Smooth muscle cell (in vitro differentiated cells): ENCODE measurements around the gene RNPEPL1. TPM values are rescaled to one million over a fixed set of nuclear protein-coding genes. Genes with fewer than 3 reads are reported as not detected.

Experiments
- DNase-seq: peaks from one replicate; lab custom pipeline; 2025; ENCODE audit not compliant: unreplicated experiment; lab: John Stamatoyannopoulos, UW
- H2AFZ ChIP-seq: fragments of 200-600 bp; sonication (generic); 2 replicates; pipeline ENCODE4 v1.6.0; 2016; ENCODE audit warnings: antibody characterized with exemption, low read depth, mild to moderate bottlenecking
- H3F3A ChIP-seq: fragments of 200-600 bp; sonication (generic); 2 replicates; pipeline ENCODE4 v1.6.0; 2017; ENCODE audit warnings: antibody characterized with exemption, low read depth
- H3K27ac ChIP-seq: fragments of 200-600 bp; sonication (generic); 2 replicates; pipeline ENCODE4 v1.5.1; 2016; ENCODE audit warnings: low read depth, mild to moderate bottlenecking
- H3K27me3 ChIP-seq: fragments of 200-600 bp; sonication (generic); 2 replicates; pipeline ENCODE4 v1.6.1; 2016; ENCODE audit warnings: low read depth, mild to moderate bottlenecking
- H3K36me3 ChIP-seq: fragments of 200-600 bp; sonication (generic); 2 replicates; pipeline ENCODE4 v1.5.1; 2016; ENCODE audit warnings: low read depth
- H3K4me1 ChIP-seq: fragments of 200-600 bp; sonication (generic); 2 replicates; pipeline ENCODE4 v1.5.1; 2016; ENCODE audit warnings: low read depth
- H3K4me2 ChIP-seq: fragments of 200-600 bp; sonication (generic); 2 replicates; pipeline ENCODE4 v1.6.0; 2016; ENCODE audit warnings: mild to moderate bottlenecking
- H3K4me3 ChIP-seq: fragments of 200-600 bp; sonication (generic); 2 replicates; pipeline ENCODE4 v1.5.1; 2016; ENCODE audit warnings: mild to moderate bottlenecking
- H3K79me2 ChIP-seq: fragments of 200-600 bp; sonication (generic); 2 replicates; pipeline ENCODE4 v1.6.0; 2016; ENCODE audit warnings: low read depth, mild to moderate bottlenecking
- H3K9ac ChIP-seq: fragments of 200-600 bp; sonication (generic); 2 replicates; pipeline ENCODE4 v1.6.0; 2016; ENCODE audit warnings: low read depth
- H3K9me3 ChIP-seq: fragments of 200-600 bp; sonication (generic); replicated peaks from 2 replicates; pipeline ENCODE4 v1.5.1; 2016; ENCODE audit warnings: low read depth
- H4K20me1 ChIP-seq: fragments of 200-600 bp; sonication (generic); 2 replicates; pipeline ENCODE4 v1.6.0; 2016; ENCODE audit warnings: low read depth
- CTCF ChIP-seq: fragments of 200-600 bp; sonication (generic); IDR thresholded peaks from 2 replicates; pipeline ENCODE4 v1.5.1; 2017; ENCODE audit warnings: borderline replicate concordance, mild to moderate bottlenecking, antibody characterized with exemption; ENCODE audit not compliant: insufficient read depth, poor library complexity, severe bottlenecking
- WGBS: methylation state at CpG from one replicate; pipeline ENCODE4 v1.1.7; 2016; ENCODE audit warnings: low lambda C conversion rate; 5-methylcytosine and 5-hydroxymethylcytosine counted together
- polyA plus RNA-seq: library from polyadenylated mRNA; unstranded; fragments of >200 nt; fragmentation: Nextera tagmentation; extraction: Ambion mirVana; gene quantifications from 2 replicates; pipeline ENCODE4 v1.2.1, GENCODE V29; 2016
- total RNA-seq: library from RNA; depleted of rRNA; stranded (reverse); fragments of >200 nt; gene quantifications from 2 replicates; pipeline ENCODE4 v1.2.3, GENCODE V29; 2014

The RNPEPL1 gene
- total and polyA plus RNA-seq, 2 experiments from 2014 or later = 15.3 to 40.9 TPM

- H3K79me2 ChIP-seq = no peaks in the 10 kb centered on the region
- DNase-seq = no peak
- WGBS = 96% methylated on average over 22 of the region's 23 CpGs
- H3K4me2 ChIP-seq = no peak overlapping the region
- no peak overlapping the region for H3K4me3 ChIP-seq
- H3K27me3 ChIP-seq = no peaks in the 10 kb centered on the region
- no peaks in the 10 kb centered on the region for H3F3A ChIP-seq
- H3K27ac ChIP-seq = no peak overlapping the region
- H3K9ac ChIP-seq = no peak overlapping the region
- no peak for TF ChIP-seq CTCF
- no peaks in the 10 kb centered on the region for H3K9me3 ChIP-seq
- peaks cover 30% of the 10 kb centered on the region for H4K20me1 ChIP-seq
- H3K36me3 ChIP-seq = no peaks in the 10 kb centered on the region
- no peak overlapping the region for H2AFZ ChIP-seq
- H3K4me1 ChIP-seq = no peaks in the 10 kb centered on the region
These were observed 28.2 kb downstream of the RNPEPL1 start for GRCh38 chr2:240596491-240596931.

- no peak for DNase-seq
- no peak for TF ChIP-seq CTCF
- Histone ChIP-seq H3F3A (no peaks in the 10 kb centered on the region), H2AFZ (no peak overlapping the region), H4K20me1 (peaks cover 30% of the 10 kb centered on the region), H3K27ac (no peak overlapping the region), H3K4me3 (no peak overlapping the region), H3K79me2 (no peaks in the 10 kb centered on the region), H3K4me1 (no peaks in the 10 kb centered on the region), H3K27me3 (no peaks in the 10 kb centered on the region), H3K9me3 (no peaks in the 10 kb centered on the region), H3K36me3 (no peaks in the 10 kb centered on the region), H3K9ac (no peak overlapping the region), H3K4me2 (no peak overlapping the region)
- 95% methylated on average over 10 of the region's 10 CpGs for WGBS
These were observed 28.8 kb downstream of the RNPEPL1 start for GRCh38 chr2:240597054-240597418.

GRCh38 chr2:240597419-240598181 is 29.3 kb downstream of the RNPEPL1 start:
- H3K79me2 ChIP-seq = no peaks in the 10 kb centered on the region
- peaks cover 27% of the 10 kb centered on the region for H4K20me1 ChIP-seq
- H3K27me3 ChIP-seq = no peaks in the 10 kb centered on the region
- H2AFZ ChIP-seq = no peak overlapping the region
- H3K4me3 ChIP-seq = no peak overlapping the region
- no peak for TF ChIP-seq CTCF
- 94% methylated on average over 22 of the region's 22 CpGs for WGBS
- H3F3A ChIP-seq = no peaks in the 10 kb centered on the region
- no peaks in the 10 kb centered on the region for H3K4me1 ChIP-seq
- H3K36me3 ChIP-seq = no peaks in the 10 kb centered on the region
- H3K9me3 ChIP-seq = no peaks in the 10 kb centered on the region
- no peak overlapping the region for H3K4me2 ChIP-seq
- no peak overlapping the region for H3K9ac ChIP-seq
- no peak overlapping the region for H3K27ac ChIP-seq
- DNase-seq = no peak
